Activated CD8-positive, alpha-beta memory T cell treated with anti-CD3 and anti-CD28 coated beads, Interleukin-2, amount 10 ng/mL, durations not matched to agents 7 days and 5 days (primary cell): ENCODE measurements around the gene CYP2W1. TPM values are rescaled to one million over a fixed set of nuclear protein-coding genes. Genes with fewer than 3 reads are reported as not detected.
A peak's percentile ranks its signal among the peaks of the same experiment; 100 is the strongest.
"Not testable (repeated sequence)": the region's sequence is repeated elsewhere in the genome, so short reads cannot be mapped to it uniquely, and the experiment has no call there.

Experiments
- ATAC-seq: fragments of 150-1000 bp; cut with Tn5 transposase; one replicate; pipeline ENCODE4 v1.10.0; 2021; ENCODE audit warnings: moderate library complexity
- CTCF ChIA-PET: fragments of 350-600 bp; sonication (Branson Sonifier 250); formaldehyde crosslinking; loops from one replicate; lab custom pipeline; 2021; ENCODE audit warnings: antibody characterized with exemption; lab: Charles Lee
- DNase-seq: peaks from one replicate; pipeline ENCODE4 v3.0.0-alpha.2; 2020
- H3K27ac Mint-ChIP-seq: one replicate; pipeline ENCODE4 v1.8.0; 2021; ENCODE audit warnings: mild to moderate bottlenecking, mixed read lengths
- H3K27me3 Mint-ChIP-seq: one replicate; pipeline ENCODE4 v1.8.0; 2021; ENCODE audit warnings: mixed read lengths
- H3K36me3 Mint-ChIP-seq: one replicate; pipeline ENCODE4 v1.8.0; 2021; ENCODE audit warnings: mild to moderate bottlenecking, mixed read lengths
- H3K4me1 Mint-ChIP-seq: one replicate; pipeline ENCODE4 v1.8.0; 2021; ENCODE audit warnings: mixed read lengths
- H3K4me3 Mint-ChIP-seq: one replicate; pipeline ENCODE4 v1.8.0; 2021; ENCODE audit warnings: mild to moderate bottlenecking, moderate library complexity, mixed read lengths
- H3K9me3 Mint-ChIP-seq: one replicate; pipeline ENCODE4 v1.8.0; 2022; ENCODE audit warnings: low read depth, mixed read lengths
- total RNA-seq, 2 experiments: library from RNA; stranded (reverse); gene quantifications; one replicate each; pipeline ENCODE4 v1.2.3, GENCODE V29; 2021

Gene CYP2W1, protein sequence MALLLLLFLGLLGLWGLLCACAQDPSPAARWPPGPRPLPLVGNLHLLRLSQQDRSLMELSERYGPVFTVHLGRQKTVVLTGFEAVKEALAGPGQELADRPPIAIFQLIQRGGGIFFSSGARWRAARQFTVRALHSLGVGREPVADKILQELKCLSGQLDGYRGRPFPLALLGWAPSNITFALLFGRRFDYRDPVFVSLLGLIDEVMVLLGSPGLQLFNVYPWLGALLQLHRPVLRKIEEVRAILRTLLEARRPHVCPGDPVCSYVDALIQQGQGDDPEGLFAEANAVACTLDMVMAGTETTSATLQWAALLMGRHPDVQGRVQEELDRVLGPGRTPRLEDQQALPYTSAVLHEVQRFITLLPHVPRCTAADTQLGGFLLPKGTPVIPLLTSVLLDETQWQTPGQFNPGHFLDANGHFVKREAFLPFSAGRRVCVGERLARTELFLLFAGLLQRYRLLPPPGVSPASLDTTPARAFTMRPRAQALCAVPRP
- not detected for total RNA-seq

DNA sequence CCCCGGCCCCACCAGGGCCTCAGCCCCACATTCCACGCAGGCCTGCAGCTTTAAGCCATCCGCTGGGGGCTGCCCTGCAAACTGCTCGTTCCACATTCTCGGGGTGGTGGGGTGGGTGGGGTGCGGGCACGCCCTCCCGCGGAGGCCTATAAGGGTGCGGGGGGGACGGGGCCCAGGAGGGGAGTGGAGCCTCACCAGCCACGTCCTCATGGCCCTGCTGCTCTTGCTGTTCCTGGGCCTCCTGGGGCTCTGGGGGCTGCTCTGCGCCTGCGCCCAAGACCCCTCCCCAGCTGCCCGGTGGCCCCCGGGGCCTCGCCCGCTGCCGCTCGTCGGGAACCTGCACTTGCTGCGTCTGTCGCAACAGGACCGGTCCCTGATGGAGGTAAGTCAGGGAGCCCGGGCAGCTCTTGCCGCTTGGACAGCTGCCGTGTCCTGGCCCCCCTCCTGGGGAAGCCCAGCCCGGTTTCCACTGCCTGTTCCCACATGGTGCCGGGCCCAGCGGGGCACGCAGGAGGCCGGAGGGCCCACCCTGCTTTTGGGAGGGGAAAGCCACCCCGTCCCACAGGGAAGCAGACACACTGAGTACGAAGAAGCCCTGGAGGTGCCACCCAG, at the start of gene CYP2W1:
Gene CYP2W1 (plus strand): TSS at position 178 of the 612 bp plus-strand sequence. CDS start 31 bp downstream, at position 209.
- H3K27me3 Mint-ChIP-seq: no peaks in the 10 kb centered on the region

DNA sequence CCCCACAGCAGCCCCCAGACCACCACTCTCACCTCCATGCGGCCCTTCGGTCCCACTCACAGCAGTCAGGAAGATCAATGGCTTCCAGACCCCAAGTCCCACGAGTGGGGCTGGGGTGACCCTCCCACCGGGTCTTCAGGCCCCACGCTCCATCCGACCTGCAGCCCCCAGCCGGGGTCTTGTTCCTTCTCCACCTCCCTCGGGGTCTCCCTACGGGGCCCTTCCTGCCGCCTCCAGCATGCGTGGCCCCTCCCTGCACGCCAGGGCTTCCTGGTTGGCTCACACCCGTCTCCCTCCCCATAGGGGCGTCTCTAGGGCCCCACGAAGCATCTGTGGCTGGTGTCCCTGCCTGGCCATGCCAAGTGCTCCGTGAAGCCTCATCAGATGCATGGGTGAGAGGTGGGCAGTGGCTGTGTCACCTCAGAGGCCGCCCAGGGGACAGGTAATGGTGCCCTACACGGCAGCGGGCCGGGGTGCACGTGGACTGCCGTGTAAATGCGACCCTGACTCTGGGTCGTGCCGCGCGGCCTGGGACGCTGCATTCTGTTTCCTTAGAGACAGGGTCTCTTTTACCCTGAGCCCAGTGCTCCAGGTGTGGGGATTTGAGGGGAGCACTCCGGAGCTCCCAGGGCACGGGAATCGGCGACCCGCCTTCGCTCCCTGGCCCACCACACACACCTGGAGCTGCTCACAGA, 48.4 kb upstream of the CYP2W1 start:
- DNase-seq (no peak), ATAC-seq (no peak)
- Mint-ChIP-seq H3K27ac (no peak overlapping the region), H3K4me3 (no peak overlapping the region), H3K9me3 (peaks cover 4% of the 10 kb centered on the region), H3K36me3 (peaks cover 7% of the 10 kb centered on the region), H3K4me1 (peaks cover 26% of the 10 kb centered on the region), H3K27me3 (peaks cover 12% of the 10 kb centered on the region)
- CTCF ChIA-PET: no interaction called here

More for the DNA sequence above, at the start of gene CYP2W1:
- H3K4me3 Mint-ChIP-seq: no peak within 1 kb of the TSS
- CTCF ChIA-PET: interaction anchor here (1.1 to 3.0 kb wide), 2 partner anchors 10 to 82 kb away, joined by 3 to 20 read pairs; no protein-coding TSS in a partner anchor
- H3K36me3 Mint-ChIP-seq: no peaks in the 10 kb centered on the region
- H3K4me1 Mint-ChIP-seq: no peaks in the 10 kb centered on the region
- ATAC-seq: no peak
- no peaks in the 10 kb centered on the region for H3K9me3 Mint-ChIP-seq
- DNase-seq: no peak
- H3K27ac Mint-ChIP-seq: no peak within 1 kb of the TSS

DNA sequence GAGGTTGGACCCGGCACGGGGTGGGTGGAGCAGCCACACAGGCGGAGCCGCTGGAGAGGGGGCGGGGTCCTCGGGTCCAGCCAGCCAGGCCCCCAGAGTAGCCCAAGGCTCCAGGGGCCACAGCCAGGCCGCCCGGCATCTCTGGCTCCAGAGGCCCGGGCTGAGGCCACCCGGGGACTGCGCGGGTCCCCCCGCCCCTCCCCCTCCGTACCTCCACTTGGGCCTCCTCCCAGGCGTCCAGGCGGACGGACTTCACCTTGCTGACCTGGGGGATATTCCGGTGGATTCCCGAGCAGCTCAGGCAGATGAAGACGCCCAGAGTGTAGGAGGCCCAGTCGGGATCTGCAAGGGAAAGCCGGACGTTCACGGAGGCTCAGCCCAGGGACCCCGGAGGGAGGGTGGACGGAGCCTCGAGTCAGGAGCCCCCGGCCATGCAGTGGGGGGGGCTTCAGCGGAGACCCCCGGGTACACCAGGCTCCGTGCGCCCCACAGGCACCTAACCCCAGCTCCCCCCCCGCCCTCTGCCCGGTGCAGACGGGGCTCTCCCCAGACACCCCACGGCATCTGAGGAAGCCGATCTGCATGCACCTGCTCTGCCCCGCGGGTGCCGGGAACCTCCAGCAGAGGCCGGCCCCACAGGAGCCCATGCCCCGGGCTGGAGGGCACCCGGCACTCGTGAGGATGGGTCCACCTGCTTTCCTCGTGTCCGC, 47.7 kb upstream of the CYP2W1 start:
- Mint-ChIP-seq H3K4me3 (no peak overlapping the region), H3K4me1 (peaks cover 22% of the 10 kb centered on the region), H3K9me3 (peaks cover 5% of the 10 kb centered on the region), H3K36me3 (peaks cover 3% of the 10 kb centered on the region), H3K27ac (no peak overlapping the region), H3K27me3 (peaks cover 9% of the 10 kb centered on the region)
- DNase-seq (no peak), ATAC-seq (no peak)
- CTCF ChIA-PET: no interaction called here

DNA sequence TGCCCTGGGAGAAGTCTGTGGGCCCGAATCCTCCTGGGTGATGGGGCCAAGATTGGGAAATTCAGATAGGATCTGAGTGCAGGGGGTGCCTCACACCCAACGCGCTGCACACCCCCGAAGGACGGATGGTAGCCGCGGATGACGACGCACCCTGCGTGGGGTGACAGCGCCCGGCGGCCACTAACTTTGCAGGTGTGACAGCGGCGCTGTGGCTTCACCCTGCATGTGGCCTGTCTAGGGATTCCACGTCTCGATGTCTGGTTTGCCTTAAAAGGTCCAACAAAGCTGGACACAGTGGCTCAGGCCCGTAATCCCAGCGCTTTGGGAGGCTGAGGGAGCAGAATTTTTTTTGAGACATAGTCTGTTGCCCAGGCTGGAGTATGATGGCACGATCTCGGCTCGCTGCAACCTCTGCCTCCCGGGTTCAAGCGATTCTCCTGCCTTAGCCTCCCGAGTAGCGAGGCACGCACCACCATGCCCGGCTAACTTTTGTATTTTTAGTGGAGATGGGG, 47.1 kb upstream of the CYP2W1 start:
- Mint-ChIP-seq H3K4me3 (no peak overlapping the region), H3K9me3 (peaks cover 7% of the 10 kb centered on the region), H3K36me3 (peaks cover 6% of the 10 kb centered on the region), H3K27ac (peak overlapping the region; percentile 43), H3K4me1 (peaks cover 24% of the 10 kb centered on the region), H3K27me3 (peaks cover 14% of the 10 kb centered on the region)
- no peak for ATAC-seq
- no peak for DNase-seq
- CTCF ChIA-PET: no interaction called here

DNA sequence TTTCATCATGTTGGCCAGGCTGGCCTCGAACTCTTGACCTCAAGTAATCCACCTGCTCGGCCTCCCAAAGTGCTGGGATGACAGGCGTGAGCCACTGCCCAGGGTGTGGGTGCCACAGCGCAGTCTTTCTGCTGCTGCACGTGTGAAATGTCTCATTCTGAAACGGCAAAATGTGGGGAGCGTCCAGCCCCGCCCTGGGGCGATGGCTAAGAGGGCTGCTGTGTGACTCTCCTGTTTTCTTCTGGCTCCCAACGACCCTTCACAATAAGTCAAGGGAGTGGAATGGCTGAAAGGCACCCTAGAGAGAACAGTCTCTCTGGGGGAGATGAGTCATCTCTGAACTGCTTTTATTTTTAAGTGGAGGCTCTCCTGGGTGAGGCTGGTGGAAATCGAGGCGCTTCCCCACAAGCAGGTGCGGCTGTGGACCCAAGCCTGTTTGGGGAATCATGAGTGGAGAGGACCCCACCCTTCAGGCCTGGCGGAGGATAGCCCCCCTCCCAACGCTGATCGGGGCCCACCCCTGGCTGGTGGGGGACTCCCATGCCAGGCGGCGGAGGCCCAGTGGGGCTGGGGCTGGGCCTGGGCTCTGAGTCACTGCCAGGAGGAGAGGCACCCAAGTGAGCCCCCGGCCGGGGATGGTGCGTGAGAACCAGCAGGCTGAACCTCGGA, 46.5 kb upstream of the CYP2W1 start:
- peaks cover 7% of the 10 kb centered on the region for H3K9me3 Mint-ChIP-seq
- H3K4me1 Mint-ChIP-seq: peaks cover 21% of the 10 kb centered on the region
- ATAC-seq (peak; percentile 89), DNase-seq (peak; percentile 70)
- H3K27me3 Mint-ChIP-seq: peaks cover 12% of the 10 kb centered on the region
- H3K36me3 Mint-ChIP-seq: peaks cover 8% of the 10 kb centered on the region
- H3K4me3 Mint-ChIP-seq: no peak overlapping the region
- CTCF ChIA-PET: no interaction called here
- H3K27ac Mint-ChIP-seq: peak overlapping the region; percentile 43

DNA sequence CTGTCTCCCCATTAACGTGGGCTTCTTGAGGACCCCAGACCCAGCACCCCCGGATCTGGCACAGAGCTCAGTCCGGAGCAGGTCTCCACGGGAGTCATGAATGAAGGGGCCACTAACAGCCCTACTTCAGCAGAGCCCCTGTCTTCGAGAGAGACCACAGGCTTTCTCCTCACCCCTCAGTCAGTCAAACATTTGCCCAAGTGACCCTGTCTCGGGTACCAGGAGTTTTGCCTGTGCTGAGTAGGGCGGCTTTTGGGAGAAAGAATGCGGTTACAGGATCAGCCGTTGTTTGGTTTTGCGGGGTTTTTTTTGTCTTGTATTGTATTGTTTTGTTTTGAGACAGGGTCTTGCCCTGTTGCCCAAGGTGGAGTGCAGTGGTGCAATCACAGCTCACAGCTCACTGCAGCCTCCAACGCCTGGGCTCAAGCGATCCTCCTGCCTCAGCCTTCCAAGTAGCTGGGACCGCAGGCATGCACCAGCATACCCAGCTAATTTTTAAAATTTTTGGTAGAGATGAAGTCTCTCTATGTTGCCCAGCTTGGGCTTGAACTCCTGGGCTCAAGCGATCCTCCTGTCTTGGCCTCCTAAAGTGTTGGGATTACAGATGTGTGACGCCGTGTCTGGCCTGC, 45.0 kb upstream of the CYP2W1 start:
- ATAC-seq (no peak), DNase-seq (no peak)
- H3K4me3 Mint-ChIP-seq: no peak overlapping the region
- H3K36me3 Mint-ChIP-seq: peaks cover 8% of the 10 kb centered on the region
- peaks cover 20% of the 10 kb centered on the region for H3K4me1 Mint-ChIP-seq
- H3K9me3 Mint-ChIP-seq: peaks cover 10% of the 10 kb centered on the region
- no peak overlapping the region for H3K27ac Mint-ChIP-seq
- H3K27me3 Mint-ChIP-seq: peaks cover 18% of the 10 kb centered on the region
- CTCF ChIA-PET: no interaction called here

DNA sequence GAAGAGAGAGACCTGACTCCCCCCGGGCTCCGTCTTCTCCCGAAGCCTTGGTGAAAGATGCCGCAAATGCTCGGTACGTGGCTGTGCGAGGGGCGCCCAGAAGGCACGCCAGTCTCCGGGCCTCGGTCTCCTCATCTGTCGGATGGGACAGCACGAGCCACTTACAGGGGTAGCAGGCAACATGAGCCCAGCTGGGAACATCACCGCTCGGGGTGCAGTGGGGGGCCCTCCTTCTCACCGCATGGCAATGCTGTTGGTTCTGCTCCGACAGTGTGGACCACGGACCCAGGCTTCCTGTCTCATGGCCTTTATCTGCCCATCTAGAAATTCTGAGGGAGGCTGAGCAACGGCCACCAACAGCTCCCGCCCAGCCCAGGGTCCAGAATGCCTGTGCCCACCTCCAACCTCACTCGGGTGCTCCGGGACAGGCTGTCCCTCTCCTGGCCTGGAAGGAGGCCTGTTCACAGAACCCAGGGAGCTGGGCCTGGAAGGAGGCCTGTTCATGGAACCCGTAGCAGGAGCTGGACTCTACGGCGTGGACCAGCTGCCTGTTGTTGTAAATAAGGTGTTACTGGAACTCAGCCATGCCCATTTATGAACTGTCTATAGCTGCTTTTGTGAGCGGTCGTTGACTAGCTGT, 44.3 kb upstream of the CYP2W1 start:
- Mint-ChIP-seq H3K9me3 (peaks cover 10% of the 10 kb centered on the region), H3K27ac (no peak overlapping the region), H3K36me3 (peaks cover 8% of the 10 kb centered on the region), H3K27me3 (peaks cover 18% of the 10 kb centered on the region), H3K4me1 (peaks cover 20% of the 10 kb centered on the region), H3K4me3 (no peak overlapping the region)
- DNase-seq (no peak), ATAC-seq (no peak)
- CTCF ChIA-PET: interaction anchor here (1.1 to 1.4 kb wide), 2 partner anchors 15 to 36 kb away, joined by 3 read pairs; partner anchors contain the start of gene COX19

DNA sequence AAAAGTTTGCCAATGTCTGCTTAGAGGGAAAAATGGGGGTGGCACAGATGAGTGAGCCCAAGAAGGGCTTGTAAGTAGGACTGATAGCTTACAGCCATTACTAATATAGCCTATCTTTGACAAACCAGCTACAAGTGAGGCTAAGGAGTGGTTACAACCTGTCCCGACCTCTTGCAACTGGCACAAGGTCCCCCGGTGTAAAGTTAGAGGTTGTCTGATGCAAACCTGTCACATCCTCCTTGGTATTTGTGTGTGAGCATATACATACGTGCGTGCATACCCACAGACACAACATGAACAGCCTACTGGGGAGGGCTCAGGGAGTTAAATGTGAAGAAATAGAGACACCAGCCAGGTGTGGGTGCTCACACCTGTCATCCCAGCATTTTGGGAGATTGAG, 43.1 kb upstream of the CYP2W1 start:
- DNase-seq: no peak
- Mint-ChIP-seq H3K36me3 (peaks cover 8% of the 10 kb centered on the region), H3K27ac (no peak overlapping the region), H3K4me1 (peaks cover 20% of the 10 kb centered on the region), H3K27me3 (peaks cover 18% of the 10 kb centered on the region), H3K9me3 (peaks cover 10% of the 10 kb centered on the region), H3K4me3 (no peak overlapping the region)
- ATAC-seq: no peak
- CTCF ChIA-PET: interaction anchor here (0.9 to 1.4 kb wide), 3 partner anchors 15 to 35 kb away, joined by 3 to 4 read pairs (median 3); partner anchors contain the start of gene COX19

DNA sequence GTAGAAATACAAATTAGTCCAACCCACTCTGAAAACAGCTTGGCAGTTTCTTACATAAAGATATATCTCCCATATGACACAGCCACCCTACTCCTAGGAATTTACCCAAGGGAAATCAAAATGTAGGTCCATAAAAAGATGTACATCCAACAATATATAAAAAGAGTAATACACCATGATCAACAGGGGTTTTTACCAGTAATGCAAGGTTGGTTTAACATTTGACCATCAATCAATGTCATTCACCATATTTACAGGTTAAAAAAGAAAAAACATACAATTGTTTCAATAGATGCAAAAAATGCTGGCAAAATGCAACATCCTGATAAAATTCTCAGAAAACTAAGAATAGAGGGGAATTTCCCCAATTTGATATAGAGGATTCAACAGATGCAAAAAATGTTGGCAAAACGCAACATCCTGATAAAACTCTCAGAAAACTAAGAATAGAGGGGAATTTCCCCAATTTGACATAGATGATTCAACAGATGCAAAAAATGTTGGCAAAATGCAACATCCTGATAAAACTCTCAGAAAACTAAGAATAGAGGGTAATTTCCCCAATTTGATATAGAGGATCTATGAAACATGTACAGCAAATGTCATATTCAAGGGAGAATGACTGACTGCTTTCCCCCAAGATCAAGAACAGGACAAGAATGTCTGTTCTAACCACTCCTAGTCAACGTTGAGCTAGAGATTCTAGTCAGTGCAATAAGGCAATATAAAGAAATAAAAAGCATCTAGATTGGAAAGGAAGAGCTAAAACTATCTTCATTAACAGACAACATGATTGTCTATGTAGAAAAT, 42.2 kb upstream of the CYP2W1 start:
- no peak for DNase-seq
- Mint-ChIP-seq H3K4me3 (no peak overlapping the region), H3K4me1 (peaks cover 19% of the 10 kb centered on the region), H3K36me3 (peaks cover 8% of the 10 kb centered on the region), H3K27me3 (peaks cover 18% of the 10 kb centered on the region), H3K9me3 (peaks cover 10% of the 10 kb centered on the region), H3K27ac (no peak overlapping the region)
- CTCF ChIA-PET: no interaction called here
- no peak for ATAC-seq

DNA sequence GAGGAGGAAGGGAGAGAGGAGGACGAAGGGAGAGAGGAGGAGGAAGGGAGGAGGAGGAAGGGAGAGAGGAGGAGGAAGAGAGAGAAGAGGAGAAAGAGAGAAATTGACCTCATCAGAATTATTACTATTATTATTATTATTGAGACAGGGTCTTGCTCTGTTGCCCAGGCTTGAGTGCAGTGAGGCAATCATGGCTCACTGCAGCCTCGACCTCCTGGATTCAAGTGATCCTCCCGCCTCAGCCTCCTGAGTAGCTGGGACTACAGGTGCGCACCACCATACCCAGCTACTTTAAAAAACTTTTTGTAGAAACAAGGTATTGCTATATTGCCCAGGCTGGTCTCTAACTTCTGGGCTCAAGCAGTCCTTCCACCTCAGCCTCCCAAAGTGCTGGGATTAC, 39.2 kb upstream of the CYP2W1 start:
- H3K4me1 Mint-ChIP-seq, DNase-seq, H3K27ac Mint-ChIP-seq, H3K36me3 Mint-ChIP-seq, H3K4me3 Mint-ChIP-seq, CTCF ChIA-PET: not testable (repeated sequence)
- peaks cover 10% of the 10 kb centered on the region for H3K9me3 Mint-ChIP-seq
- H3K27me3 Mint-ChIP-seq: peaks cover 16% of the 10 kb centered on the region
- ATAC-seq: peak; percentile 27

DNA sequence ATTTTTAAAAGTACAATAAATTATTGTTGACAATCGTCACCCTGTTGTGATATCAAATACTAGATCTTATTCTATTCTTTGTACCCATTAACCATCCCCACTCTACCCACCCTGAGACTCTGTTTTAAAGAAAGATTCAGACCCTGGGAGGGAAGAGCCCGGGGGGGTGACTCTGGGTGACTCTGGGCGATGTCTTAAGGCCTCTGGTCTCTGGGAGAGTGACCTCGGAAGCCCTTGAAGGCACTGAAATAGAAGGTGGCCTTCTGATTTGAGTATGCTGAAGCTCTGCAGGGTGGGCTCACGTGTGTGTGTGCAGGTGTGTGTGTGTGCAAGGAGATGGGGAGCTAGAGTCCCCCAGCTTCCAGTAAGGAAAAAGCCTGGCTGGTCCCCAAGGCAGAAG, 38.2 kb upstream of the CYP2W1 start:
- peaks cover 16% of the 10 kb centered on the region for H3K27me3 Mint-ChIP-seq
- CTCF ChIA-PET: no interaction called here
- DNase-seq (no peak), ATAC-seq (no peak)
- peaks cover 9% of the 10 kb centered on the region for H3K4me1 Mint-ChIP-seq
- no peak overlapping the region for H3K27ac Mint-ChIP-seq
- peaks cover 8% of the 10 kb centered on the region for H3K9me3 Mint-ChIP-seq
- peaks cover 5% of the 10 kb centered on the region for H3K36me3 Mint-ChIP-seq
- H3K4me3 Mint-ChIP-seq: no peak overlapping the region
